ENCODE data around the gene ATP6V1E1. TPM values are rescaled to one million over a fixed set of nuclear protein-coding genes. Genes with fewer than 3 reads are reported as not detected.
"Not testable (repeated sequence)": the region's sequence is repeated elsewhere in the genome, so short reads cannot be mapped to it uniquely, and the experiment has no call there.

Gene ATP6V1E1
- total and polyA plus RNA-seq, 12 donors = 88.1 to 388 (median 184) TPM

- no peaks in the 10 kb centered on the region for H3K27me3 ChIP-seq
- H3K4me1 ChIP-seq (replicated peaks in 1 of 2) = peaks cover 0 to 9% of the 10 kb centered on the region in 2 donors
- 37 to 55% (median 42%) methylated on average over 5 to 8 of the region's 8 CpGs for WGBS, 4 donors
- peak overlapping the region in 1 of 4 donors; percentile 12 for H3K4me3 ChIP-seq
- no peaks in the 10 kb centered on the region for H3K36me3 ChIP-seq (replicated peaks in 1 of 2)
- H3K27ac ChIP-seq = peak overlapping the region in 3 of 5 donors; percentile 57 to 93 (median 78)
- intact Hi-C loops (cut with DNase I) = loop anchor here in 1 of 2 donors (10.0 kb wide), 1 partner anchor 65 kb away; the partner anchor contains the start of gene BCL2L13
- peak in 6 of 7 donors; percentile 19 to 67 (median 32) for DNase-seq
- no peak for TF ChIP-seq POLR2A (IDR thresholded peaks at IDR 0.05)
- TF ChIP-seq CTCF (IDR thresholded peaks at IDR 0.05) = no peak
- H3K9me3 ChIP-seq (replicated peaks in 1 of 3) = no peaks in the 10 kb centered on the region
Measured at GRCh38 chr22:17569971-17570511, 58.5 kb downstream of the ATP6V1E1 start.

- DNase-seq = no peak
- intact Hi-C loops (cut with DNase I) = no loop called here
- no peak overlapping the region for H3K27ac ChIP-seq
- H3K4me1 ChIP-seq (replicated peaks in 1 of 2) = peaks cover 0 to 8% of the 10 kb centered on the region in 2 donors
- H3K27me3 ChIP-seq = no peaks in the 10 kb centered on the region
- H3K9me3 ChIP-seq (replicated peaks in 1 of 3) = no peaks in the 10 kb centered on the region
- TF ChIP-seq POLR2A (IDR thresholded peaks at IDR 0.05) = no peak
- TF ChIP-seq CTCF (IDR thresholded peaks at IDR 0.05) = no peak
- H3K4me3 ChIP-seq = no peak overlapping the region
- WGBS, 4 donors = 69 to 91% (median 78%) methylated on average over 10 of the region's 10 CpGs
- no peaks in the 10 kb centered on the region for H3K36me3 ChIP-seq (replicated peaks in 1 of 2)
Measured at GRCh38 chr22:17566776-17567175, 61.8 kb downstream of the ATP6V1E1 start.

- H3K27ac ChIP-seq; H3K36me3 ChIP-seq (replicated peaks in 1 of 2); H3K9me3 ChIP-seq (replicated peaks in 1 of 3); H3K4me1 ChIP-seq (replicated peaks in 1 of 2); DNase-seq; H3K27me3 ChIP-seq; H3K4me3 ChIP-seq; intact Hi-C loops (cut with DNase I): not testable (repeated sequence)
- 89 to 94% (median 89%) methylated on average over 19 of the region's 19 CpGs for whole genome bisulfite sequencing, 4 donors
Measured at GRCh38 chr22:17566016-17566687, 62.4 kb downstream of the ATP6V1E1 start.

GRCh38 chr22:17563936-17564391 is 64.6 kb downstream of the ATP6V1E1 start:
- DNase-seq = peak in 1 of 7 donors; percentile 59
- intact Hi-C loops (cut with DNase I) = no loop called here
- Histone ChIP-seq H3K4me1 (replicated peaks in 1 of 2) (no peaks in the 10 kb centered on the region), H3K4me3 (no peak overlapping the region), H3K36me3 (replicated peaks in 1 of 2) (no peaks in the 10 kb centered on the region), H3K27me3 (no peaks in the 10 kb centered on the region), H3K27ac (peak overlapping the region in 2 of 5 donors; percentile 59 to 72), H3K9me3 (replicated peaks in 1 of 3) (no peaks in the 10 kb centered on the region)
- whole genome bisulfite sequencing, 4 donors = 71 to 87% (median 75%) methylated on average over 11 of the region's 11 CpGs
- TF ChIP-seq POLR2A (IDR thresholded peaks at IDR 0.05) = no peak
- no peak for TF ChIP-seq CTCF (IDR thresholded peaks at IDR 0.05)

Data from adrenal gland (tissue), 12 donors.